Brain microvascular endothelial cell (primary cell): Measurements from ENCODE around the gene CES4A.
"Not testable (repeated sequence)": the region's sequence is repeated elsewhere in the genome, so short reads cannot be mapped to it uniquely, and the experiment has no call there.

ENCODE experiments used
- DNase-seq: peaks from one replicate; pipeline ENCODE4 v3.0.0-alpha.2; 2020
- H3K27ac ChIP-seq: fragments of 250-450 bp; sonication (Bioruptor Pico); 2 replicates; pipeline ENCODE4 v1.5.1; 2020; ENCODE audit warnings: mild to moderate bottlenecking, moderate library complexity
- H3K27me3 ChIP-seq: fragments of 250-450 bp; sonication (Bioruptor Pico); replicated peaks from 2 replicates; pipeline ENCODE4 v1.5.1; 2020; ENCODE audit warnings: mild to moderate bottlenecking
- H3K36me3 ChIP-seq: fragments of 250-450 bp; sonication (Bioruptor Pico); replicated peaks from 2 replicates; pipeline ENCODE4 v1.5.1; 2020; ENCODE audit warnings: mild to moderate bottlenecking
- H3K4me3 ChIP-seq: 2 replicates; pipeline ENCODE4 v1.5.1; 2011; ENCODE audit warnings: low read depth, mild to moderate bottlenecking, control low read depth, low read length, moderate library complexity
- in situ Hi-C: cut with HindIII; loops from 2 replicates; pipeline ENCODE4 v1.10.0; 2017; ENCODE audit warnings: low sequenced_read_pairs, low pct_ligation_motif_present
- TF ChIP-seq, protein P1 (sequence below): IDR thresholded peaks from 2 replicates; pipeline ENCODE4 v1.5.1; 2011; ENCODE audit warnings: low read depth, mild to moderate bottlenecking, moderate library complexity, low read length, control low read depth, inconsistent platforms; ENCODE audit errors: missing control alignments

Gene CES4A

DNA sequence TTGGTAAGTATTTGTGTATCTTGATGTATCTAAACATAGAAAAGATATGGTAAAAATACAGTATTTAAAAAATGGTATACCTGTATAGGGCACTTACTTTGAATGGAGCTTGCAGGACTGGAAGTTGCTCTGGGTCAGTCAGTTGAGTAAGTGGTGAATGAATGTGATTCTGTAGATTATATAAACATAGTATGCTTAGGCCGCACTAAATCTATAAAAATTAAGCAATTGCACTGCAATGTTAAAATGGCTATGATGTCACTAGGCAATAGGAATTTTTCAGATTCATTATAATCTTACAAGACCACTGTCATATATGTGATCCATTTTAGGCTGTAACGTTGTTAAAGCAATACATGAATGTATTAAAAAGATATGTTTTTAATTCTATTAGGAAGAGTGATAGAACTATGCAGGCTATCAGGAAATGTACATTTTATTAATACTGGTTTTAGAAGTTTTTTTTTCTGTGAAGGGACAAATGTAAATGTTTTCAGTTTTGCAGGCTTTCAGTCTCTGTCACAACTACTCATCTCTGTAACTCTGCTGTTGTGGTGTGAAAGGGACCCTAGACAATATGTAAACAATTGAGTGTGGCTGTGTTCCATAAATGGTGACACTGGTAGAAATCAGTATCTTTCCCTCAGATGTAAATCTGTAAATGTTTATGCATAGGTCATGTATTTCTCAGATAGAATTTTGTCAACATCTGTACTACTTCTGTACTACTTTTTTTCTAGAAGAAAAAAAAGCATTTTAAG is 51.1 kb downstream of the CES4A start:
- Histone ChIP-seq H3K27me3 (no peaks in the 10 kb centered on the region), H3K36me3 (peaks cover 3% of the 10 kb centered on the region), H3K4me3 (no peak overlapping the region), H3K27ac (no peak overlapping the region)
- in situ Hi-C loops, result no loop called here
- no peak for DNase-seq
- TF ChIP-seq, protein P1, sequence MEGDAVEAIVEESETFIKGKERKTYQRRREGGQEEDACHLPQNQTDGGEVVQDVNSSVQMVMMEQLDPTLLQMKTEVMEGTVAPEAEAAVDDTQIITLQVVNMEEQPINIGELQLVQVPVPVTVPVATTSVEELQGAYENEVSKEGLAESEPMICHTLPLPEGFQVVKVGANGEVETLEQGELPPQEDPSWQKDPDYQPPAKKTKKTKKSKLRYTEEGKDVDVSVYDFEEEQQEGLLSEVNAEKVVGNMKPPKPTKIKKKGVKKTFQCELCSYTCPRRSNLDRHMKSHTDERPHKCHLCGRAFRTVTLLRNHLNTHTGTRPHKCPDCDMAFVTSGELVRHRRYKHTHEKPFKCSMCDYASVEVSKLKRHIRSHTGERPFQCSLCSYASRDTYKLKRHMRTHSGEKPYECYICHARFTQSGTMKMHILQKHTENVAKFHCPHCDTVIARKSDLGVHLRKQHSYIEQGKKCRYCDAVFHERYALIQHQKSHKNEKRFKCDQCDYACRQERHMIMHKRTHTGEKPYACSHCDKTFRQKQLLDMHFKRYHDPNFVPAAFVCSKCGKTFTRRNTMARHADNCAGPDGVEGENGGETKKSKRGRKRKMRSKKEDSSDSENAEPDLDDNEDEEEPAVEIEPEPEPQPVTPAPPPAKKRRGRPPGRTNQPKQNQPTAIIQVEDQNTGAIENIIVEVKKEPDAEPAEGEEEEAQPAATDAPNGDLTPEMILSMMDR, result no peak

GRCh38 chr16:67040166-67040565 is 51.8 kb downstream of the CES4A start:
- TF ChIP-seq, protein P1, result no peak
- H3K27ac ChIP-seq, result no peak overlapping the region
- H3K27me3 ChIP-seq, result no peaks in the 10 kb centered on the region
- peaks cover 3% of the 10 kb centered on the region for H3K36me3 ChIP-seq
- H3K4me3 ChIP-seq, result no peak overlapping the region
- DNase-seq, result no peak
- in situ Hi-C loops, result no loop called here

DNA sequence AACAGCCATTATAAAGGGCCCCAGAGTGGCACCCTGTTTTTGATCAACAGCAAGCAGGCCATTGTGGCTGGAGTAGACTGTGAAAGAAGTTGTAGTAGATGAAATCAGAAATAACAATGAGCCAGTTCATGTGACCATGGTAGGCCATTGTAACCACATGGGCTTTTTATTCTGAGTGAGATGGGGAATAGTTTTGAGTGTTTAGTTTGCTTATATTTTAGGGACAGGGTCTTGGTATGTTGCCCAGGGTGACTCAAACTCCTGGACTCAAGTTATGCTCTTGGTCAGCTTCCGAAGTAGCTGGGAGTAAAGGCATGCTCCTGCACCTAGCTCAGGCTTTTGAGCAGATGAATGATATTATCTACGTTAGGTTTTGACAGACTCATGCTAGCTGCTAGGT is 52.5 kb downstream of the CES4A start:
- Histone ChIP-seq H3K27me3 (no peaks in the 10 kb centered on the region), H3K4me3 (no peak overlapping the region), H3K36me3 (peaks cover 3% of the 10 kb centered on the region), H3K27ac (no peak overlapping the region)
- in situ Hi-C loops, result no loop called here
- TF ChIP-seq, protein P1, result no peak
- peak; percentile 19 for DNase-seq

DNA sequence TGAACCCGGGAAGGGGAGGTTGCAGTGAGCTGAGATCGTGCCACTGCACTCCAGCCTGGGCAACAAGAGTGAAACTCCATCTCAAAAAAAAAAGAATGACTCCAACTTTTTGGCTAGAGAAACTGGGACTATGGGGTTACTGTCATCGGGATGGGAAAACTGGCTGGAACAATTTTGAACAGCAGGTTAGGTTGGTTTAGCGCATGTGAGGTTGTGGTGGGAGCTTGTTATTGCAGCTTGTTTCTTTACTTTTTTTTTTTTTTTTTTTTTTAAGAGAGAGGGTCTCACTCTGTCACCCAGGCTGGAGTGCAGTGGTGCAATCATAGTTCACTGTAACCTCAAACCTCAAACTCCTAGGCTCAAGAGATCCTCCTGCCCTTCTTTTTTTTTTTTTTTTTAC is 53.1 kb downstream of the CES4A start:
- H3K4me3 ChIP-seq, H3K27ac ChIP-seq, H3K36me3 ChIP-seq, DNase-seq, in situ Hi-C loops, H3K27me3 ChIP-seq: not testable (repeated sequence)

DNA sequence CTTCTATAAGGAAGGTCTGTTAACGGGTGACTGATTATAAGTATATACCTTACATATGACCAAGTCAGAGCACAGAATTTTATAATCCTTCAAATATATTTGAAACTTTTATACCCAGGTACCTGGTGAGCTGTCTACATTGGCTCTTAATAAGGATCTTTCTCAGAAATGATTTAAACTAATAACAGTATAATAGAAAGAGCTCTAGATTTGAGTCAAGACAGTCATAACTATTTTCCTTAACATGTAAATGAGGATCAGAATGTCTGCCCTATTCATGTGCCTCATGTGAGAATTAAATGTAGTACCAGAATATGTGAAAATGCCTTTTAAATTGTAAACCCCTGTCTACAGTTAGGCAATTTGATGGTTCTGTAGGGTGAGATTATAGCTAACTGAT is 55.0 kb downstream of the CES4A start:
- no peaks in the 10 kb centered on the region for H3K27me3 ChIP-seq
- no peak overlapping the region for H3K27ac ChIP-seq
- no peak for DNase-seq
- no peak overlapping the region for H3K4me3 ChIP-seq
- in situ Hi-C loops, result no loop called here
- H3K36me3 ChIP-seq, result peaks cover 3% of the 10 kb centered on the region
- TF ChIP-seq, protein P1, result no peak

DNA sequence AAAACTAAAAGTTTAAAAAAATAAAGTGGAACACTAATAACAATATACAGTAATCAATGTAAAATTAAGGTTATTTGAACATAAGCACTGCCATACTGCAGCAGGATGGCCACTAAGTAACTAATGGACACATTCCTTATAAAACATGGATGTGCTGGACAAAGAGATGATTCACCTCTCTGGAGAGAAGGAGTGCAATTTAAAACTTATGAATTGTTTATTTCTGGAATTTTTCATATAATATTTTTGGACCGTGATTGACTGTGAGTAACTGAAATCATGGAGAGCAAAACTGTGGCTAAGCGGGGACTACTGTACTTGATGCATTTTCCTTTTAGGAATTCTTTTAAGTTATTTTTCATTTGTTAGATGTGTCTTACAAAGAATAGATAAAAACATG is 62.4 kb downstream of the CES4A start:
- no peak for DNase-seq
- in situ Hi-C loops, result no loop called here

More for the DNA sequence above, 62.4 kb downstream of the CES4A start:
- Histone ChIP-seq H3K27ac (no peak overlapping the region), H3K4me3 (no peak overlapping the region), H3K36me3 (peaks cover 3% of the 10 kb centered on the region), H3K27me3 (no peaks in the 10 kb centered on the region)
- TF ChIP-seq, protein P1, result no peak
